Body of pancreas (tissue), 4 donors: ENCODE data around the gene OR5C1.

Experiments
- CTCF ChIP-seq, 7 experiments: fragments of 450-650 bp in 4 of 7; fragments of 200-600 bp in 3 of 7; sonication (generic) in 3 of 7; IDR thresholded peaks; one replicate each; pipeline ENCODE4 v1.5.1; 2016 to 2019; ENCODE audit warnings: antibody characterized with exemption in 7 of 7
- POLR2A ChIP-seq, 3 donors: fragments of 450-650 bp; IDR thresholded peaks; one replicate each; pipeline ENCODE4 v1.6.1; 2016; ENCODE audit warnings: antibody characterized with exemption in 3 of 3, mild to moderate bottlenecking in 2 of 3

- TF ChIP-seq CTCF (IDR thresholded peaks at IDR 0.05) (peak; percentile 50 to 90 (median 85)), POLR2A (IDR thresholded peaks at IDR 0.05) (no peak)
These were observed 21.7 kb downstream of the OR5C1 start for GRCh38 chr9:122810306-122810946.
